GM19328 (cell line): Measurements from ENCODE around the gene AKAP8.
"Not testable (repeated sequence)": the region's sequence is repeated elsewhere in the genome, so short reads cannot be mapped to it uniquely, and the experiment has no call there.

ENCODE experiments used
- ATAC-seq: cut with Tn5 transposase; IDR thresholded peaks from one replicate; pipeline ENCODE4 v1.9.1; 2021; ENCODE audit warnings: mild to moderate bottlenecking, moderate library complexity; ENCODE audit not compliant: unreplicated experiment

AKAP8 gene

GRCh38 chr19:15335992-15336391, 43.6 kb downstream of the AKAP8 start:
- ATAC-seq: not testable (repeated sequence)

GRCh38 chr19:15332311-15332996, 47.1 kb downstream of the AKAP8 start, which contains the start of gene BRD4:
Gene BRD4 (minus strand): TSS chr19:15332539. CDS start chr19:15273099, 59,440 bp downstream.
- peak; percentile 49 for ATAC-seq

- ATAC-seq: peak; percentile 25
Observed at GRCh38 chr19:15331419-15332310, 47.9 kb downstream of the AKAP8 start.

DNA sequence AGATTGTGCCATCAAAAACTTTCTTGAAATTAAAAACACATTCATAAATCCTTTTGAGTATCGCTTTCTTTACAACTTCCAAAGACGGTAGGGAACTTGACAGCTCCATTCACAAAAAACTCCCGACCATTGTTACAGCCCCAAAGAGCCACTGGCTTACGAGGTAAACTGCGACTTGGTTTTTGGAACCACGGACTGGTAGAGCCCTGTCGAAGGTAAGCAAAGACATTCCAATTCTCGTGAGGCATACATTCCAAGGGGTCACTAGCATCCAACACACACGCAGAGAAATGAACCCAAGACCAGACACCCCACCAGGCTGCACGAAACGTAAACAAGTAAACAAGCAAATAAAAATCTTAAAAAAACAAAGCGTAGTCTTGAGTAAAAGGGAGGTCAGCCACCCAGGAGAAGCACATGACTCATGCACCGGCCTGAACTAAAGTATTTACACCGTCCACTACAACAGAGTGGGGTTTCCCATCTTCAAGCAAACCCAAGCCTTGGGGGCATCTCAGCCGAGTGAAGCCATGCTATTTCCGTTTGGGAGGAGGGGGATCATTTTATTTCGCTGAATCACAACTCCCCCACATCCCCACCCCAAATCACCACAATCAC, 48.7 kb downstream of the AKAP8 start:
- ATAC-seq: no peak

DNA sequence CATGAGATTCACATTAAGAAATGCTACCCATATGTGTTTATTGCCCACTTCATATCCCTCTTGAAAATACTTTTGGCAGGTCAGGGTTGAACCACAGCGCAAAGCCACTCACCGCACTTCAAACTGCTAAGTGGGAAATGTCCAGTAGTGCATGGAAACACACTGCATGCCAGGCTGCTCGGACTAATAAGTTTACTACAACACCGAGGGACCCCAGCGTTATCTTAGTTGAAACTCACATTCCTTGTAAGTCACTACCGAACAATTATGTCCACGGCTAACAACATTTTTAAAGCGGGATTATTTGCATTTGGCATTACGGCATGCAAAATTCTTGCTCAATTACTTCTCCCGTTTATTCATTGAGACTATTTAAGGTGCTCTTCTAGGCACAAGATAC, 51.3 kb downstream of the AKAP8 start:
- no peak for ATAC-seq

DNA sequence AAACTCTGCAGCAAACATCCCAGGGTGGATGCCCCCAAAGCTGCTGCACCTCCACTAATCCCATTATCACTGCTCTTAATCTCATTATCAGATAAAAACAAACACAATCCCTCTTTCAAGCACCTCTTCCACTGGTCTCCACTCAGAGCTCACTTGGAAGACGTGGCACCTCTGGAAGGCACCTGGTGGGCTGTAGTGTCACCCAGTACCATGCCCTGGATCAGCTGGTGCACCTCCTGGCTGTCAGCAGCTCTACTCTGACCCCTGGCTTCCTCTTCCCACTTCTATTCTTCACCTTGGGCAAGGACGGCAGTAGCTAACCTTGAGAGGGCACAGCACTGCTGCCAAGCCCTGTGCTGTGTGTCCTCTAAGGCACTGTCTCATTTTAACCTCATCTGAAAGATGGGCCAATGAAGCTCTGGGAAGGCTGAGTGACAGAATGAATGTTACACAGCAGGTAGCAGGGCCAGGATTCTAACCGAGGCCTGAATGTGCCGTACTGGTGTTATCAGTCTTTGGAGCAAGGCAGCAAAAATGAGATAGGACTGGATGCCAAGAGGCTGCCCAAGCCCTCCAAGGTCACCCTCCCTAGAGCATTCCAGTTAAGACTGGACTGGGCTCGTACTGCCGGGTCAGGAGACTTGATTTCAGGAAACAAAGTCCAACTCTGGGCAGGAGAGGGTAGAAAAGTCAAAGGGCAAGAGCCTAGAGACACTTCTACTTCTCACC, 54.6 kb downstream of the AKAP8 start:
- ATAC-seq: no peak

GRCh38 chr19:15323496-15324235, 55.9 kb downstream of the AKAP8 start:
- no peak for ATAC-seq

DNA sequence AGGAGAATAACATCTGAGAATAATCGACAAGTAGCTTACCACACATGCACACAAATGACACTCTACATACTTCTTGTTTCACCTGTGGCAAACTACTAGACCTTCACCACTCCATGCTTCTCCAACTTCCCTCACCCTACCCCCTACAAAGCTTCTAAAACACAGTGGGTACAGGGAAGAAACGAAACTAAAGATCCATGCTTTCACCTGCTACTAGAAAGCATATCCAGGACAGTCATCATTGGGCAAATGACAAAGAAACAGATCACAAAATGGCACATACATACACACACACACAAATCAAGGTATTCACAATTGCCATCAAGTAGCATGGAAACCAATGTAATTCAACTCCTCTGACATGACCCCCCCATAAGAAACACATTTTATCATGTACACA, 57.8 kb downstream of the AKAP8 start:
- ATAC-seq: no peak

- ATAC-seq: no peak
Observed at GRCh38 chr19:15320116-15320515, 59.5 kb downstream of the AKAP8 start.

GRCh38 chr19:15318241-15318691, 61.3 kb downstream of the AKAP8 start:
- ATAC-seq: no peak

- no peak for ATAC-seq
Observed at GRCh38 chr19:15317392-15318071, 62.1 kb downstream of the AKAP8 start.

GRCh38 chr19:15316498-15316897, 63.1 kb downstream of the AKAP8 start:
- ATAC-seq: no peak

DNA sequence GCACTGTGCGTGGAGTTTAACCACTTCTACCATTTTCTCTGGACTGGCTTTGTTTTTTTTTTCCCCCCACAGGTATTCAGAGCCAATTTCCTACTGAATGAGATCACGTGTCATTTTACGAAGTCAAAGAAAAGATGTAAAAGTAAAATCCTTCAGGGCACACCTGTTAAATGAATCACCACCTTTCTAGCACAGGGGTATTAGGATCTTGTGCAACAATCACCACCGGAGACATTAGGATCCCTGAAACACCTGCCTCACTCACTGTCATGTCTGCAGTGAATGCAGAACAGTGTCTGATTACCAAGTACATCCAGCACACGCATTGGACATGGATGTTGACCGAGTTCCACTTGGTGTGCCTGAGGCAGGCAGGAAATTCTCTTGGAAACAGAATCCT, 64.5 kb downstream of the AKAP8 start:
- no peak for ATAC-seq

GRCh38 chr19:15313649-15314279, 65.8 kb downstream of the AKAP8 start:
- ATAC-seq: no peak

- ATAC-seq: no peak
Observed at GRCh38 chr19:15307169-15307568, 72.4 kb downstream of the AKAP8 start.

DNA sequence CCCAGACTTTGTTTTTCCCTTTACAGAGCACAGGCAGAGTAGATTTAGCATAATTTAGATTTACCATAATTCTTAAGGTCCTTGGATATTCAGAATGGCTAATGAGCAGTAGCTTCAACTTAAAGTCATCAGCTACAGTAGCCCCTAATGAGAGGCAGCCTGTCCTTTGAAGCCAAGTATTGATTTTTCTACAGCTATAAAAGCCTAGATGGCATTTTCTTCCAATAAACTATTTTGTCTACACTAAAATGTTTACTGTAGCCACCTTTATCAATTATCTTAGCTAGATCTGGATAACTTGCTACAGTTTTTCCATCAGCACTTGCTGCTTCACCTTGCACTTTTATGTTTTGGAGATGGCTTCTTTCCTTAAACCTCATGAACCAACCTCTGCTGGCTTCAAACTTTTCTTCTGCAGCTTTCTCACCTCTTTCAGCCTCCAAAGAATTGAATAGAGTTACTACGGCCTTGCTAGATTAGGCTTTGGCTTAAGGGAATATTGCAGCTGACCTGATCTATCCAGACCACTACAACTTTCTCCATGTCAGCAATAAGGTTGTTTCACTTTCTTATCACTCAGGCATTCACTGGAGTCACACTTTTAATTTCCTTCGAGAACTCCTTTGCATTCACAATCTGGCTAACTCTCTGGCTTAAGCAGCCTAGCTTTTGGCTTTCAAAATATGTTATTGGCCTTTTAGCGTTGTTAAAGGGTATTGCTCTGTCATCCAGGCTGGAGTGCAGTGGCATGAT, 73.8 kb downstream of the AKAP8 start:
- no peak for ATAC-seq

DNA sequence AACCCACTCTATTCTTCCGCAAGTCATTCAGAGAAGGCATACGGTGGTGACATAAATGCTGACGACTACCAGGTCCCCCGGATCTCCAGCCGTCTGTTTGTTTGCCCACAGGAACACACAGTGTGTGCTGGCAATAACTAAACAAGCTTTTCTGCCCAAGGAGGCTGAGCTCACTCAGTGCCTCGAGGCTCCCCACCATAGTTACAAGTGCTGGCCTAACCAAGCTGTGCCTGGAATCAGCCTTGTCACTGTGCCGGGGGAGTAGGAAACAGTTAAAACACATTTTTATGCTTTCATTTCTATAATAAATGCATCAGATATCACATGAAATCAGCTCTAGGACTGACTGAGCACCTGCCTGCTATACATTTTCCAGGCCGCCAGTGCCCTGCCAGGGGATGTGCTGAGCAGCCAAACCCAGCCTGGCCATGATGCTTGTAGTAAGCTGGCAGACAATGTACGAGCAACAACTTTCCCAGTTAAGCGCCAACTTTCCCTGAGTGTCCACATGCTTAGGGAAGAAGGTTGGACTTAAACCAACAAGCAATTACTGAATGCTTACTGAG, 75.4 kb downstream of the AKAP8 start:
- ATAC-seq: no peak
